ENCODE results near the gene CIB2.
"Not testable (repeated sequence)": the region's sequence is repeated elsewhere in the genome, so short reads cannot be mapped to it uniquely, and the experiment has no call there.

CIB2 gene

DNA sequence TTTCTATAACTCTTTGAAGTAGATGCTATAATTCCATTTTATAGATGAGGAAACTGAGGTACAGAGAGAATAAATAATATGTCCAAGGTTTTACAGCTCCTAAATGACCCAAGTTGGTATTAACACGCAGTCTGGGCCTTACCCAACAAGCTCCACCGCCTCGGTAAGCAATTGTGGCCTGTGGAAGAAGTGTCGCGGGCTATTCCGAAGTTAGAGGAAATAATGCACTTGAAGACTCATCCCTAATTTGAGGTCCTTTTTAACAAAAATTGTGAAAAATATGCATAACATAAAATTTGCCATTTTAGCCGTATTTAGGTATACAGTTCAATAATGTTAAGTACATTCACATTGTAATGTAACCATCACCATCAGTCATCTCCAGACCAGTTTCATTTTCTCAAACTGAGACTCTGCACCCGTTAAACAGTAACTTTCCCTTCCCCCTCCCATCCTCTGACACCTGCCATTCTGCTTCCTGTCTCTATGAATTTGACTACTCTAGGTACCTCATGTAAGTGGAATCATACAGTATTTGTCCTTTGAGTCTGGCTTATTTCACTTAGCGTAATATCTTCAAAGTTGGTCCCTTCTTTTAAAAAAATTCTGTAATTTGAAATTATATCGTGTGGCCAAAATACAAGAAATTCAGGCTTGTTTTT, 36.1 kb upstream of the CIB2 start:
- Histone ChIP-seq H3K27me3 (ENCODE audit: control insufficient read depth in 1 of 2, insufficient read depth in 2 of 2, low read length in 2 of 2) (no peaks in the 10 kb centered on the region), H3K9ac (ENCODE audit: low read length in 2 of 2) (no peak overlapping the region), H3K27ac (ENCODE audit: low read length) (no peak overlapping the region), H3K4me3 (ENCODE audit: low read length in 2 of 2) (no peak overlapping the region), H3K36me3 (ENCODE audit: control insufficient read depth in 2 of 2, insufficient read depth in 2 of 2, low read length in 2 of 2) (peaks cover 55 to 70% of the 10 kb centered on the region in 2 donors), H3K4me1 (ENCODE audit: control insufficient read depth, insufficient read depth, low read length) (no peaks in the 10 kb centered on the region), H3K9me3 (ENCODE audit: control insufficient read depth in 2 of 2, low read length in 2 of 2) (no peaks in the 10 kb centered on the region)

GRCh38 chr15:78164010-78164409, 32.8 kb upstream of the CIB2 start:
- Histone ChIP-seq H3K9ac (ENCODE audit: low read length in 2 of 2) (no peak overlapping the region), H3K9me3 (ENCODE audit: control insufficient read depth in 2 of 2, low read length in 2 of 2) (no peaks in the 10 kb centered on the region), H3K27me3 (ENCODE audit: control insufficient read depth in 1 of 2, insufficient read depth in 2 of 2, low read length in 2 of 2) (no peaks in the 10 kb centered on the region), H3K4me1 (ENCODE audit: control insufficient read depth, insufficient read depth, low read length) (no peaks in the 10 kb centered on the region), H3K4me3 (ENCODE audit: low read length in 2 of 2) (no peak overlapping the region), H3K27ac (ENCODE audit: low read length) (no peak overlapping the region), H3K36me3 (ENCODE audit: control insufficient read depth in 2 of 2, insufficient read depth in 2 of 2, low read length in 2 of 2) (peaks cover 47 to 56% of the 10 kb centered on the region in 2 donors)

DNA sequence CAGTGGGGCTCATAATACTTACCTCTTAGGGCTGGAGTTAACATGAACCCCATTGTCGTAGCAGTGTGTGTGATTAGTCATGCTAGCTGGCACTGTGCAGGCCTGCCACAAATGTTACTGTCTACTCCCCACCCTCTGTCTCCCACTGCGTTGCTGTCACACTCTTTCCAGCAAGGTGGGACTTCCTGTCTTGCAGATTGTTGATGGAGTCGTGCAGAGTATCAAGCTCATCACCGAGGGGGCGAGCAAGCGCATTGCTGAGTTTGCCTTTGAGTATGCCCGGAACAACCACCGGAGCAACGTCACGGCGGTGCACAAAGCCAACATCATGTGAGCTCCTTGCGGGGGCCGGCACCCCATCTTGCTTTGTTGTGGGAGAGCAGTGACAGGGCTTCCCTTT, 30.8 kb upstream of the CIB2 start:
- H3K27me3 ChIP-seq (ENCODE audit: control insufficient read depth in 1 of 2, insufficient read depth in 2 of 2, low read length in 2 of 2): no peaks in the 10 kb centered on the region
- H3K4me3 ChIP-seq (ENCODE audit: low read length in 2 of 2): no peak overlapping the region
- no peak overlapping the region for H3K27ac ChIP-seq (ENCODE audit: low read length)
- H3K4me1 ChIP-seq (ENCODE audit: control insufficient read depth, insufficient read depth, low read length): no peaks in the 10 kb centered on the region
- H3K36me3 ChIP-seq (ENCODE audit: control insufficient read depth in 2 of 2, insufficient read depth in 2 of 2, low read length in 2 of 2): peaks cover 40% of the 10 kb centered on the region in 2 donors
- H3K9ac ChIP-seq (ENCODE audit: low read length in 2 of 2): no peak overlapping the region
- H3K9me3 ChIP-seq (ENCODE audit: control insufficient read depth in 2 of 2, low read length in 2 of 2): no peaks in the 10 kb centered on the region

DNA sequence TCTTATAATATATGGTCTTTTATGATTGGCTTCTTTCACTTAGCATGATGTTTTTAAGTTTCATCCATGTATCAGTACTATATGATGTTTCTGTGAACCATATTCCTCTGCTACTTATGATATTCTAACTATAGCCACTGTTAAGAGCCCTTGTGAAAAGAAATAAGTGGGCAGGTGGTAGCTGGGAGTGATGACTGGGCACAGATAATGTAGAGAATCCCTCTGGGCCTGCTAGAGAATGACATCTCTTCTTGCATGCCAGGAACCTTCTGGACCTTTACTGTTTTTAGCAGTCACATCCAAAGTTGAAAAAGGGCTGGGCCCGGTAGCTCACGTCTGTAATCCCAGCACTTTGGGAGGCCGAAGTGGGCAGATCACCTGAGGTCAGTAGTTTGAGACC, 28.1 kb upstream of the CIB2 start:
- Histone ChIP-seq H3K27me3 (ENCODE audit: control insufficient read depth in 1 of 2, insufficient read depth in 2 of 2, low read length in 2 of 2) (no peaks in the 10 kb centered on the region), H3K4me3 (ENCODE audit: low read length in 2 of 2) (no peak overlapping the region), H3K27ac (ENCODE audit: low read length) (no peak overlapping the region), H3K4me1 (ENCODE audit: control insufficient read depth, insufficient read depth, low read length) (no peaks in the 10 kb centered on the region), H3K36me3 (ENCODE audit: control insufficient read depth in 2 of 2, insufficient read depth in 2 of 2, low read length in 2 of 2) (peaks cover 22 to 24% of the 10 kb centered on the region in 2 donors), H3K9me3 (ENCODE audit: control insufficient read depth in 2 of 2, low read length in 2 of 2) (no peaks in the 10 kb centered on the region), H3K9ac (ENCODE audit: low read length in 2 of 2) (no peak overlapping the region)

GRCh38 chr15:78157203-78157602, 26.0 kb upstream of the CIB2 start:
- H3K4me1 ChIP-seq (ENCODE audit: control insufficient read depth, insufficient read depth, low read length): no peaks in the 10 kb centered on the region
- H3K9ac ChIP-seq (ENCODE audit: low read length in 2 of 2): no peak overlapping the region
- peaks cover 15 to 18% of the 10 kb centered on the region in 2 donors for H3K36me3 ChIP-seq (ENCODE audit: control insufficient read depth in 2 of 2, insufficient read depth in 2 of 2, low read length in 2 of 2)
- H3K27me3 ChIP-seq (ENCODE audit: control insufficient read depth in 1 of 2, insufficient read depth in 2 of 2, low read length in 2 of 2): no peaks in the 10 kb centered on the region
- no peak overlapping the region for H3K27ac ChIP-seq (ENCODE audit: low read length)
- H3K4me3 ChIP-seq (ENCODE audit: low read length in 2 of 2): no peak overlapping the region
- no peaks in the 10 kb centered on the region for H3K9me3 ChIP-seq (ENCODE audit: control insufficient read depth in 2 of 2, low read length in 2 of 2)

DNA sequence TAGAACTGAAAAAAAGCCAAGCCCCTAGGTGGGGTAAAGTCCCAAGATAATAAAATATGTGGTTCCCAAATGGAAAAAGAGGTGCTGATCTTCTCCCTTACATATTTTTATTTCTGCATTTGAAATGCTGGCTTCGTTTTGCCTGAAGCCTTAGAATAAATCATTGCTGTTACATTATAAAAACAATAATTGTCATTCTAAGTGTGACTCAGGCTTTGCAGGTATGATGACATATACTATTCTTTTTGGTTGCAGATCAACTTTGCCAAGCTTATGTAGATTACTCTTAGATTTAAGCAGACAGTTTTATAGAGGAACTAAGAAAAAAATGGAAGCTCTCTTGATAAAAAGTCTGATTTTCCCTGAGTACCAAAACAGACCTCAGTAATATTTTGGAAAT, 25.4 kb upstream of the CIB2 start:
- no peak overlapping the region for H3K9ac ChIP-seq (ENCODE audit: low read length in 2 of 2)
- no peaks in the 10 kb centered on the region for H3K4me1 ChIP-seq (ENCODE audit: control insufficient read depth, insufficient read depth, low read length)
- H3K27me3 ChIP-seq (ENCODE audit: control insufficient read depth in 1 of 2, insufficient read depth in 2 of 2, low read length in 2 of 2): no peaks in the 10 kb centered on the region
- no peak overlapping the region for H3K27ac ChIP-seq (ENCODE audit: low read length)
- H3K36me3 ChIP-seq (ENCODE audit: control insufficient read depth in 2 of 2, insufficient read depth in 2 of 2, low read length in 2 of 2): peaks cover 9 to 13% of the 10 kb centered on the region in 2 donors
- H3K4me3 ChIP-seq (ENCODE audit: low read length in 2 of 2): no peak overlapping the region
- no peaks in the 10 kb centered on the region for H3K9me3 ChIP-seq (ENCODE audit: control insufficient read depth in 2 of 2, low read length in 2 of 2)

DNA sequence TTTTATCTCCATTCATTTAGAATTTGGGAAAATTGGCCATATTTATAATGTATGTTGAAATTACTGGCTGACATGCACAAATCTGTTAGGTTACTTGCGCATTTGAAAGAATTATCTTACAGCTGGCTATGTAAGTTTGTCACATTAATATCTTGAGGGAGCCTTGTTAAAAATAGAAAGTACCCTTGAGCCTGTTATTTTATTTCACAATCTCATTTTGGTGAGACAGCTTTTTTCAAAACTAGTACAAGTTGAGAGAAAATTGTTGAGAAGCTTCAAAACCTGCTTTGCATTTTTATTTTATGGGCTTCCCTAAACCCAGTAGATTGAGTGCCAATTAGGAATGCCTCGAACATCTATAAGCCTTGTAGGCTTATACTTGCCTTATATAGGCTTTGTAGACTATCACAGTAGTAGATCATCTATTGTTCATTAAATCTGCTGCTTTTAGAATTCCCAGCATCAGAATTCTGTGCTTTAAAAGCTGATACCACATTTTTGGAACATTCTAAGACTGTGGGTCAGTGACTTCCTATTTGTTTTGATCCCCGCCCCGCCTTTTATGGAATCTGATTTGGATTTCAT, 24.2 kb upstream of the CIB2 start:
- H3K4me3 ChIP-seq (ENCODE audit: low read length in 2 of 2): no peak overlapping the region
- no peak overlapping the region for H3K27ac ChIP-seq (ENCODE audit: low read length)

GRCh38 chr15:78154955-78155354, 23.7 kb upstream of the CIB2 start:
- H3K27ac ChIP-seq (ENCODE audit: low read length): no peak overlapping the region
- H3K27me3 ChIP-seq (ENCODE audit: control insufficient read depth in 1 of 2, insufficient read depth in 2 of 2, low read length in 2 of 2): no peaks in the 10 kb centered on the region
- H3K9ac ChIP-seq (ENCODE audit: low read length in 2 of 2): no peak overlapping the region
- H3K9me3 ChIP-seq (ENCODE audit: control insufficient read depth in 2 of 2, low read length in 2 of 2): no peaks in the 10 kb centered on the region
- peaks cover 3 to 5% of the 10 kb centered on the region in 2 donors for H3K36me3 ChIP-seq (ENCODE audit: control insufficient read depth in 2 of 2, insufficient read depth in 2 of 2, low read length in 2 of 2)
- peaks cover 8% of the 10 kb centered on the region for H3K4me1 ChIP-seq (ENCODE audit: control insufficient read depth, insufficient read depth, low read length)
- H3K4me3 ChIP-seq (ENCODE audit: low read length in 2 of 2): no peak overlapping the region

More for the DNA sequence above, 24.2 kb upstream of the CIB2 start:
- Histone ChIP-seq H3K4me1 (ENCODE audit: control insufficient read depth, insufficient read depth, low read length) (peaks cover 3% of the 10 kb centered on the region), H3K9me3 (ENCODE audit: control insufficient read depth in 2 of 2, low read length in 2 of 2) (no peaks in the 10 kb centered on the region), H3K27me3 (ENCODE audit: control insufficient read depth in 1 of 2, insufficient read depth in 2 of 2, low read length in 2 of 2) (no peaks in the 10 kb centered on the region), H3K9ac (ENCODE audit: low read length in 2 of 2) (no peak overlapping the region), H3K36me3 (ENCODE audit: control insufficient read depth in 2 of 2, insufficient read depth in 2 of 2, low read length in 2 of 2) (peaks cover 3 to 5% of the 10 kb centered on the region in 2 donors)

- not testable (repeated sequence) for H3K4me3 ChIP-seq (ENCODE audit: low read length in 2 of 2); H3K9ac ChIP-seq (ENCODE audit: low read length in 2 of 2); H3K9me3 ChIP-seq (ENCODE audit: control insufficient read depth in 2 of 2, low read length in 2 of 2); H3K27me3 ChIP-seq (ENCODE audit: control insufficient read depth in 1 of 2, insufficient read depth in 2 of 2, low read length in 2 of 2); H3K36me3 ChIP-seq (ENCODE audit: control insufficient read depth in 2 of 2, insufficient read depth in 2 of 2, low read length in 2 of 2); H3K27ac ChIP-seq (ENCODE audit: low read length)
- H3K4me1 ChIP-seq (ENCODE audit: control insufficient read depth, insufficient read depth, low read length): peaks cover 20% of the 10 kb centered on the region
Observed at GRCh38 chr15:78151075-78151474, 19.8 kb upstream of the CIB2 start.

- Histone ChIP-seq H3K27me3 (ENCODE audit: control insufficient read depth in 1 of 2, insufficient read depth in 2 of 2, low read length in 2 of 2) (no peaks in the 10 kb centered on the region), H3K9ac (ENCODE audit: low read length in 2 of 2) (peak overlapping the region; percentile 88 to 93), H3K9me3 (ENCODE audit: control insufficient read depth in 2 of 2, low read length in 2 of 2) (no peaks in the 10 kb centered on the region), H3K36me3 (ENCODE audit: control insufficient read depth in 2 of 2, insufficient read depth in 2 of 2, low read length in 2 of 2) (no peaks in the 10 kb centered on the region), H3K4me1 (ENCODE audit: control insufficient read depth, insufficient read depth, low read length) (peaks cover 20% of the 10 kb centered on the region), H3K4me3 (ENCODE audit: low read length in 2 of 2) (peak overlapping the region; percentile 59 to 84), H3K27ac (ENCODE audit: low read length) (peak overlapping the region; percentile 37)
Observed at GRCh38 chr15:78149805-78150751, 18.8 kb upstream of the CIB2 start.
